HepG2 (cell line): ENCODE measurements around the gene ZNF558. TPM values are rescaled to one million over a fixed set of nuclear protein-coding genes. Genes with fewer than 3 reads are reported as not detected.

Experiments
- CENPBD1 ChIP-seq: sonication (generic); formaldehyde crosslinking; IDR thresholded peaks from 2 replicates; pipeline ENCODE4 v1.8.0; 2022; ENCODE audit warnings: missing genetic modification reagents, low read depth, mild to moderate bottlenecking, borderline replicate concordance
- HBP1 ChIP-seq: IDR thresholded peaks from 2 replicates; pipeline ENCODE4 v1.6.1; 2016; ENCODE audit warnings: low read depth, control low read depth
- MYNN ChIP-seq: sonication (generic); formaldehyde crosslinking; IDR thresholded peaks from 2 replicates; pipeline ENCODE4 v1.4.0; 2020; ENCODE audit warnings: mild to moderate bottlenecking, low read depth, missing genetic modification reagents
- NCOA2 ChIP-seq: sonication (generic); formaldehyde crosslinking; IDR thresholded peaks from 2 replicates; pipeline ENCODE4 v1.8.0; 2022; ENCODE audit warnings: inconsistent platforms
- PAF1 ChIP-seq: IDR thresholded peaks from 2 replicates; pipeline ENCODE4 v1.6.1; 2016; ENCODE audit warnings: missing genetic modification reagents, missing compliant biosample characterization
- RFX3 ChIP-seq: IDR thresholded peaks from 2 replicates; pipeline ENCODE4 v1.6.1; 2016; ENCODE audit warnings: missing biosample characterization, missing genetic modification reagents
- TAF15 ChIP-seq: fragments of 200-400 bp; formaldehyde crosslinking; IDR thresholded peaks from one replicate; pipeline ENCODE4 v1.6.1; 2018; ENCODE audit warnings: mild to moderate bottlenecking, low read depth, low read length; ENCODE audit not compliant: poor library complexity, severe bottlenecking
- XRCC5 ChIP-seq: fragments of 200-400 bp; formaldehyde crosslinking; optimal IDR thresholded peaks from 2 replicates; pipeline ENCODE3; 2017; ENCODE audit warnings: mild to moderate bottlenecking, low read length
- ZBTB1 ChIP-seq: sonication (generic); formaldehyde crosslinking; IDR thresholded peaks from 2 replicates; pipeline ENCODE4 v1.4.0; 2020; ENCODE audit warnings: missing genetic modification reagents, borderline replicate concordance
- ZFX ChIP-seq: sonication (generic); formaldehyde crosslinking; IDR thresholded peaks from 2 replicates; pipeline ENCODE4 v1.4.0; 2020; ENCODE audit warnings: mild to moderate bottlenecking, low read depth, missing genetic modification reagents, moderate library complexity
- ZNF589 ChIP-seq: sonication (generic); formaldehyde crosslinking; conservative IDR thresholded peaks from 2 replicates; pipeline ENCODE4 v1.8.0; 2022; ENCODE audit warnings: mild to moderate bottlenecking, moderate library complexity, missing genetic modification reagents
- ZNF670 ChIP-seq: sonication (generic); formaldehyde crosslinking; IDR thresholded peaks from 2 replicates; pipeline ENCODE4 v1.8.0; 2022; ENCODE audit warnings: mild to moderate bottlenecking, missing genetic modification reagents, borderline replicate concordance
- ZNF672 ChIP-seq: sonication (generic); formaldehyde crosslinking; IDR thresholded peaks from 2 replicates; pipeline ENCODE4 v1.8.1; 2022; ENCODE audit warnings: missing genetic modification reagents
- ZNF83 ChIP-seq: sonication (generic); formaldehyde crosslinking; IDR thresholded peaks from 2 replicates; pipeline ENCODE4 v1.4.0; 2020; ENCODE audit warnings: missing genetic modification reagents, mild to moderate bottlenecking, borderline replicate concordance
- polyA plus RNA-seq, 8 experiments: library from polyadenylated mRNA; depleted of rRNA in 3 of 8; stranded (reverse) in 7 of 8; unstranded in 1 of 8; fragments of >200 nt; fragmentation: Illumina TruSeq in 4 of 8; extraction: Trizol in 4 of 8; gene quantifications; 2 replicates each; pipeline versions ENCODE4 v1.2.1 to v1.2.3, GENCODE V29; 2011 to 2016; ENCODE audit warnings: low read depth in 4 of 8, missing spikeins in 1 of 8, mixed read lengths in 1 of 8; ENCODE audit not compliant: insufficient read depth in 1 of 8
- total RNA-seq, 5 experiments: library from RNA; depleted of rRNA; stranded (reverse); fragments of >200 nt; fragmentation: Illumina TruSeq; extraction: Trizol; gene quantifications; 2 replicates each; pipeline ENCODE4 v1.2.3, GENCODE V29; 2016; ENCODE audit warnings: low read depth in 1 of 5
- TF ChIP-seq, protein P1 (sequence below): IDR thresholded peaks from 2 replicates; pipeline ENCODE4 v1.6.1; 2016; ENCODE audit warnings: missing compliant biosample characterization, missing genetic modification reagents, borderline replicate concordance
- TF ChIP-seq, protein P2 (sequence below): sonication (generic); formaldehyde crosslinking; IDR thresholded peaks from 2 replicates; pipeline ENCODE4 v1.8.1; 2023; ENCODE audit warnings: mild to moderate bottlenecking, missing genetic modification reagents
- TF ChIP-seq, protein P3 (sequence below): sonication (generic); formaldehyde crosslinking; IDR thresholded peaks from 2 replicates; pipeline ENCODE4 v1.4.0; 2020; ENCODE audit warnings: missing genetic modification reagents

The ZNF558 gene
- total and polyA plus RNA-seq, 2 of the 13 experiments (the other 11 are each of a cell fraction or from before 2014, with no cell fraction given), result 9.5 to 10.8 TPM

- no peak for TF ChIP-seq CENPBD1 (CRISPR knock-in tag)
- TF ChIP-seq, protein P1, sequence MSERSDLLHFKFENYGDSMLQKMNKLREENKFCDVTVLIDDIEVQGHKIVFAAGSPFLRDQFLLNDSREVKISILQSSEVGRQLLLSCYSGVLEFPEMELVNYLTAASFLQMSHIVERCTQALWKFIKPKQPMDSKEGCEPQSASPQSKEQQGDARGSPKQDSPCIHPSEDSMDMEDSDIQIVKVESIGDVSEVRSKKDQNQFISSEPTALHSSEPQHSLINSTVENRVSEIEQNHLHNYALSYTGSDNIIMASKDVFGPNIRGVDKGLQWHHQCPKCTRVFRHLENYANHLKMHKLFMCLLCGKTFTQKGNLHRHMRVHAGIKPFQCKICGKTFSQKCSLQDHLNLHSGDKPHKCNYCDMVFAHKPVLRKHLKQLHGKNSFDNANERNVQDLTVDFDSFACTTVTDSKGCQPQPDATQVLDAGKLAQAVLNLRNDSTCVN (CRISPR knock-in tag), result no peak
- no peak for TF ChIP-seq PAF1 (CRISPR knock-in tag)
- TF ChIP-seq ZNF670 (CRISPR knock-in tag), result peak; percentile 41; the same call in 1 of the 2 replicates
- no peak for TF ChIP-seq MYNN (CRISPR knock-in tag)
- TF ChIP-seq ZNF672 (CRISPR knock-in tag), result no peak
- 0 out of 2 replicates have a peak, but pooled peaks have one; percentile 43 for TF ChIP-seq ZNF589
- TF ChIP-seq, protein P2, sequence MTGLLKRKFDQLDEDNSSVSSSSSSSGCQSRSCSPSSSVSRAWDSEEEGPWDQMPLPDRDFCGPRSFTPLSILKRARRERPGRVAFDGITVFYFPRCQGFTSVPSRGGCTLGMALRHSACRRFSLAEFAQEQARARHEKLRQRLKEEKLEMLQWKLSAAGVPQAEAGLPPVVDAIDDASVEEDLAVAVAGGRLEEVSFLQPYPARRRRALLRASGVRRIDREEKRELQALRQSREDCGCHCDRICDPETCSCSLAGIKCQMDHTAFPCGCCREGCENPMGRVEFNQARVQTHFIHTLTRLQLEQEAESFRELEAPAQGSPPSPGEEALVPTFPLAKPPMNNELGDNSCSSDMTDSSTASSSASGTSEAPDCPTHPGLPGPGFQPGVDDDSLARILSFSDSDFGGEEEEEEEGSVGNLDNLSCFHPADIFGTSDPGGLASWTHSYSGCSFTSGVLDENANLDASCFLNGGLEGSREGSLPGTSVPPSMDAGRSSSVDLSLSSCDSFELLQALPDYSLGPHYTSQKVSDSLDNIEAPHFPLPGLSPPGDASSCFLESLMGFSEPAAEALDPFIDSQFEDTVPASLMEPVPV (CRISPR knock-in tag), result 0 out of 2 replicates have a peak, but pooled peaks have one; percentile 20
- no peak for TF ChIP-seq HBP1 (CRISPR knock-in tag)
- TF ChIP-seq ZBTB1 (CRISPR knock-in tag), result no peak
- peak; percentile 72 for TF ChIP-seq ZFX
- TF ChIP-seq, protein P3, sequence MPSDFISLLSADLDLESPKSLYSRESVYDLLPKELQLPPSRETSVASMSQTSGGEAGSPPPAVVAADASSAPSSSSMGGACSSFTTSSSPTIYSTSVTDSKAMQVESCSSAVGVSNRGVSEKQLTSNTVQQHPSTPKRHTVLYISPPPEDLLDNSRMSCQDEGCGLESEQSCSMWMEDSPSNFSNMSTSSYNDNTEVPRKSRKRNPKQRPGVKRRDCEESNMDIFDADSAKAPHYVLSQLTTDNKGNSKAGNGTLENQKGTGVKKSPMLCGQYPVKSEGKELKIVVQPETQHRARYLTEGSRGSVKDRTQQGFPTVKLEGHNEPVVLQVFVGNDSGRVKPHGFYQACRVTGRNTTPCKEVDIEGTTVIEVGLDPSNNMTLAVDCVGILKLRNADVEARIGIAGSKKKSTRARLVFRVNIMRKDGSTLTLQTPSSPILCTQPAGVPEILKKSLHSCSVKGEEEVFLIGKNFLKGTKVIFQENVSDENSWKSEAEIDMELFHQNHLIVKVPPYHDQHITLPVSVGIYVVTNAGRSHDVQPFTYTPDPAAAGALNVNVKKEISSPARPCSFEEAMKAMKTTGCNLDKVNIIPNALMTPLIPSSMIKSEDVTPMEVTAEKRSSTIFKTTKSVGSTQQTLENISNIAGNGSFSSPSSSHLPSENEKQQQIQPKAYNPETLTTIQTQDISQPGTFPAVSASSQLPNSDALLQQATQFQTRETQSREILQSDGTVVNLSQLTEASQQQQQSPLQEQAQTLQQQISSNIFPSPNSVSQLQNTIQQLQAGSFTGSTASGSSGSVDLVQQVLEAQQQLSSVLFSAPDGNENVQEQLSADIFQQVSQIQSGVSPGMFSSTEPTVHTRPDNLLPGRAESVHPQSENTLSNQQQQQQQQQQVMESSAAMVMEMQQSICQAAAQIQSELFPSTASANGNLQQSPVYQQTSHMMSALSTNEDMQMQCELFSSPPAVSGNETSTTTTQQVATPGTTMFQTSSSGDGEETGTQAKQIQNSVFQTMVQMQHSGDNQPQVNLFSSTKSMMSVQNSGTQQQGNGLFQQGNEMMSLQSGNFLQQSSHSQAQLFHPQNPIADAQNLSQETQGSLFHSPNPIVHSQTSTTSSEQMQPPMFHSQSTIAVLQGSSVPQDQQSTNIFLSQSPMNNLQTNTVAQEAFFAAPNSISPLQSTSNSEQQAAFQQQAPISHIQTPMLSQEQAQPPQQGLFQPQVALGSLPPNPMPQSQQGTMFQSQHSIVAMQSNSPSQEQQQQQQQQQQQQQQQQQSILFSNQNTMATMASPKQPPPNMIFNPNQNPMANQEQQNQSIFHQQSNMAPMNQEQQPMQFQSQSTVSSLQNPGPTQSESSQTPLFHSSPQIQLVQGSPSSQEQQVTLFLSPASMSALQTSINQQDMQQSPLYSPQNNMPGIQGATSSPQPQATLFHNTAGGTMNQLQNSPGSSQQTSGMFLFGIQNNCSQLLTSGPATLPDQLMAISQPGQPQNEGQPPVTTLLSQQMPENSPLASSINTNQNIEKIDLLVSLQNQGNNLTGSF (CRISPR knock-in tag), result no peak
- no peak for TF ChIP-seq NCOA2 (CRISPR knock-in tag)
- TF ChIP-seq ZNF83 (CRISPR knock-in tag), result no peak
- TF ChIP-seq XRCC5, result no peak
- no peak for TF ChIP-seq TAF15
- TF ChIP-seq RFX3, result no peak
These were observed at the start of gene ZNF558, which contains the start of gene MBD3L1 (continued) for GRCh38 chr19:8832132-8833021.
